Measurements from ENCODE around the gene KRT15. TPM values are rescaled to one million over a fixed set of nuclear protein-coding genes. Genes with fewer than 3 reads are reported as not detected.

Gene KRT15
- total RNA-seq, 1 experiment from 2014 or later: 0.46 TPM

GRCh38 chr17:41505809-41506767, 12.6 kb downstream of the KRT15 start:
- DNase-seq (ENCODE audit: low read depth): no peak

- DNase-seq (ENCODE audit: low read depth): no peak
Observed at GRCh38 chr17:41505007-41505808, 13.5 kb downstream of the KRT15 start, which contains the start of gene KRT13. KRT13 (minus strand) TSS chr17:41505612; CDS start chr17:41505550, 62 bp downstream.

- no peak for DNase-seq (ENCODE audit: low read depth)
Observed at GRCh38 chr17:41504246-41504977, 14.3 kb downstream of the KRT15 start.

GRCh38 chr17:41503202-41503601, 15.5 kb downstream of the KRT15 start:
- DNase-seq (ENCODE audit: low read depth): no peak

- DNase-seq (ENCODE audit: low read depth): peak; percentile 72
Observed at GRCh38 chr17:41500131-41500911, 18.4 kb downstream of the KRT15 start.

- DNase-seq (ENCODE audit: low read depth): no peak
Observed at GRCh38 chr17:41499714-41500113, 19.0 kb downstream of the KRT15 start.

- no peak for DNase-seq (ENCODE audit: low read depth)
Observed at GRCh38 chr17:41498276-41498675, 20.4 kb downstream of the KRT15 start.

- peak; percentile 84 for DNase-seq (ENCODE audit: low read depth)
Observed at GRCh38 chr17:41496803-41497484, 21.7 kb downstream of the KRT15 start.

GRCh38 chr17:41494524-41494923, 24.2 kb downstream of the KRT15 start:
- DNase-seq (ENCODE audit: low read depth): peak; percentile 78

- DNase-seq (ENCODE audit: low read depth): no peak
Observed at GRCh38 chr17:41492771-41493170, 25.9 kb downstream of the KRT15 start.

GRCh38 chr17:41492351-41492750, 26.3 kb downstream of the KRT15 start:
- DNase-seq (ENCODE audit: low read depth): peak; percentile 20

- no peak for DNase-seq (ENCODE audit: low read depth)
Observed at GRCh38 chr17:41491476-41491875, 27.2 kb downstream of the KRT15 start.

GRCh38 chr17:41490000-41490990, 28.4 kb downstream of the KRT15 start:
- DNase-seq (ENCODE audit: low read depth): no peak

GRCh38 chr17:41489531-41489930, 29.2 kb downstream of the KRT15 start, which contains the start of gene KRT36:
KRT36 (minus strand) TSS chr17:41489910; CDS start chr17:41489864, 46 bp downstream.
- DNase-seq (ENCODE audit: low read depth): no peak

- no peak for DNase-seq (ENCODE audit: low read depth)
Observed at GRCh38 chr17:41486809-41487530, 31.7 kb downstream of the KRT15 start.

GRCh38 chr17:41486316-41486715, 32.4 kb downstream of the KRT15 start:
- no peak for DNase-seq (ENCODE audit: low read depth)

- DNase-seq (ENCODE audit: low read depth): no peak
Observed at GRCh38 chr17:41484920-41485904, 33.5 kb downstream of the KRT15 start.
